Endometrial microvascular endothelial cells (primary cell): ENCODE results near the gene KCNJ12. TPM values are rescaled to one million over a fixed set of nuclear protein-coding genes. Genes with fewer than 3 reads are reported as not detected.
"Not testable (repeated sequence)": the region's sequence is repeated elsewhere in the genome, so short reads cannot be mapped to it uniquely, and the experiment has no call there.

Source experiments
- in situ Hi-C: cut with HindIII; loops from 2 replicates; pipeline ENCODE4 v1.10.0; 2017; ENCODE audit warnings: low sequenced_read_pairs, low pct_unique_long_range_greater_than_20kb; ENCODE audit errors: inconsistent ontology term
- total RNA-seq: library from RNA; depleted of rRNA; stranded (reverse); fragments of >200 nt; gene quantifications from one replicate; pipeline ENCODE4 v1.2.3, GENCODE V29; 2015; ENCODE audit errors: inconsistent ontology term

The KCNJ12 gene
- total RNA-seq, 1 donor from 2014 or later = 0.46 TPM

DNA sequence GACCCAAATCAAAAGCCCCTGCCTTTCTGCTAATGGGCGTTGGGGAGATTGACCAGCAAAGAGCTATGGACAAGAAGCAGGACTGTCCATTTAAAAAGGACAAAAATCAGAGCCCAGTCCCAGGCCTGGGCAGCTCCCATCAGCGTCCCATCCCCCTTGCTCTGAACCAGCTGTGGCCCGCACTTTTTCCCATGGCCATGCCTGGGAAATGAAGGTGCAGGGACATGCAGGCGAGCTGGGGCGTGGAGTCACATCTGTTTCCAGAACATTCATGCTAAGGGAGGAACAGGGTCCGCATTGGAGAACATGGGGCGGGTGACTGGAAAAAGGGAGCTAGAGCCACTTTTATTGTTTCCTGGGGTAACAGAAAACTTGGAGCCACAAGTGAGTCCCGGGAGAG lies 50.7 kb downstream of the KCNJ12 start:
- in situ Hi-C loops = not testable (repeated sequence)

DNA sequence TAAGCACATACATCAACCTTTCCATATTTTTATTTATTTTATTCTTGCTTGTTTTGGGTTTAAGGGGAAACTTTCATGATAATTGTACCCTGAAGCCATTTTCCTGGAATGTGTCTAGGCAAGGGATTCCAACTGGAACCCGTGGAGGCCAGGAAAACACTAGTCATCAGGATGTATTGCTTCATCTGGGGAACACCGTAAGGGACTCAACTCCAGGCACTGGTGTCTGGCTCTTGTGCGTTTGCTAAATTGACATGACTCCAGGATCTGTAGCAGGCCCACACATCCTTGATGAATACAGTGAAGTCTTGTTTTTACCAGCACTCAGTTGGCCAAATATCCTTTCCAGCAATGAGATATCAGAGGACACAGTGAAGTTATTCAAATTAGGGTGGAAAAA lies 51.6 kb downstream of the KCNJ12 start:
- in situ Hi-C loops = not testable (repeated sequence)

DNA sequence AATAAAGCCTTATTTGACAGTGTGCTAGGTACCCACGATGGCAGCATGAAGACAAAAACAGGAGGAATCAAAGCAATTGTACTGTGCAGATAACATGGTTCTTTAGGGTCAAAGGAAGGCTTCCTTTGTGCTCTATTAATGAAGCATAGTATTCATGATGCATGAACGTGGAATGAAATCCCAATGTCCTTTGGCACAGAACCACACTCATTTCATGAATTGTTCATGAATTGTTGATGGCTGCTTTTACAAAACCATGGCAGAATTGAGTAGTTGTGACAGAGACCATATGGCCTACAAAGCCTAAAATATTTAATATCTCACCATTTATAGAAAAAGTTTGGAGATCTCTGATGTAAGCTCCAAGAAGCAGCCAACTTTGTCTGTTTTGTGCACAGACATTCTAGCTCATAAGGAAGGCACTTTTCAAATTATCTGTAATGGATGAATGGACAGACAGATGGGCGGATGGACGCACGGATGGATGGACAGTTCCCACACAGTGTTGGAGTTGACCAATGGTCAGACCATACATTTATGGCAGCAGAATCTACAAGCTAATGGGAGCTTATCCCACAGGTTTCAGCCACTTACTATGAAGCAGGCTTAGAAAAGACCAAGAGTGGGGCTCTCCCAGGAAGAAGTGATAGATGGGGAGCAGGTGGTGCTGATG lies 52.7 kb downstream of the KCNJ12 start:
- in situ Hi-C loops = not testable (repeated sequence)

DNA sequence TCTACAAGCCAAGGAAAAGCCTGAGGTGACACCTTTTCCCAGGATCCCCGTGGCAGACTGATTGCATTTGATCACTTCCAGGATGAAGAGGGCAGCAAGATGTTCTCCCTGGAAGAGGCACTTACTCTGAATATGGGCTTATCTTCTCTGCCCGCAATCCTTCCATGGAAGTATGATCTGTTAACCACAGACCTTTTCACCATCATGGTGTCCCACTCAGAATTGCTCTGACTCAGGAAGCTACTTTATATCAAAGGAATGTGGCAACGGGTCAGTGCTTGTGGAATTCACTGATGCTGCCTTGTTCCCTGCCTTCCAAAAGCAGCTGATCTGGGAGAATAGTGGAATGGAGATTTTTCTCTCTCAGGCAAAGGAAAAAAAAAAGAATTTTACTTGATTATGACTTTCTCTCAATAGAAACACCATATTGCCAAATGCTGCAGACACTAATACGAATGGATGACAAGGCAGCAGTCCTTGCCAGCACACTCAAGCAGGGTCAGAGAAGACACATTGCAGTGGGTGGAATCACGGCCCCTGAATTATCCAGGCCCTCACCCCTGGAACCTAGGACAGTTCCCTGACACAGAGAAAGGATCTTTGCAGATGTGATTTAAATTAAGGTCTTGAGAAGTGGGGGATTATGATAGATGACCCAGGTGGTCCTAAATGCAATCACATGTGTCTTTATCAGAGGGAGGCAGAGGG lies 53.9 kb downstream of the KCNJ12 start:
- in situ Hi-C loops = not testable (repeated sequence)

DNA sequence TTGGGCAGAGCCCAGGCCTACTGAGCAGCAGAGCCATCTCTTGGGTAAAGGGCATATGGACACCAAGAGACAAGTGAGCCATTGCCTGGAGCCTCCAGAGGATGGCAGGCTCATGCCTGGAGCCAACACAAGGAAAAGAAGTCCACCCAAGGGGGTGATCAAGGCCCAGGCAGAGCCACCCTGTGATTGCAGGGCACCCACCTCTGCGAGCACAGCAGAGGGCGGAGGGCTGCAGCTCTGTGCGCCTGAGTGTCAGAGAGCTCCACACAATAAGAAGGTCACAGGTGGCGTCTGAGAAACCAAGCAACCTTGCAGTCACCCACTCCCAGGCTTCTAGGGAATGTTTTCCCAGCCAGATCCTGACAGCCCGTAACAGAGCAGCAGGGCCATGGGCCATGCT lies 57.8 kb downstream of the KCNJ12 start:
- in situ Hi-C loops = not testable (repeated sequence)

DNA sequence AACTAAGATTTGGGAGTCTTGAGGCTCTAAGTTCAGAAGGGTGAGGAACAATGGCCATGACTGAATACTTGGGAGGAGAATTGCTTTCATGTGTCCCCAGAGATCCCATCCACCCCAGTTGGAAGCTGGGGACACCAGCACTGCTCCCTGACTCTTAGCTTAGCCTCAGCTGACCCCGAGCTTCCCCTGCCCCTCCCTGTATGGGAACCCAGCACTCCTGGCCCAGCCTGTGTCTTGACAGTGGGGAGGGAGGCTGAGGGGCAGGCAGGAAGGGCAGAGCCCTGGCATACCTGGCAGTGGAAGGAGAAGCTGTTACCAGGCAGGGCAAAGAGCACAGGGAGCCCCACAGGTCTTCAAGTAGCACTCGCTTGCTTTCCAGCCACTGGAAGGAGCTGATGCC lies 58.8 kb downstream of the KCNJ12 start:
- in situ Hi-C loops = not testable (repeated sequence)

DNA sequence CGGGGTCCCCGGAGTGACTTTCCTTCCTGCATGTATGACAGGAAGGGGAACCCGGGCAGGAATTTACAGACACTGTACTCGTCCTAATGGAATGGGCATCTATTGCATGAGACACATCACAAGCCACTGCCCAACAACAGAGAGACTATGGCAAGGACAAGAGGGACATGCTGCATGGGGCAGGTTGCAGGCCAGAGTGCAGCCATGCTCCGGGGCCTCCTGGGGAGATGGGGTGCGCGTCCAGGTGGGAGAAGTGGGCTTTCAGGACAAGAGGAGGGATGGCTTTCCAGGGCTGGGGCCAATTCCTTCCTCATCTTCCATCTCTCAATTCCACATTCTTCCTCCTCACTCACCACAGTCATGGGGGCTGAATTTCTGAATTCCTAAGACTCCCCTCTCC lies 60.3 kb downstream of the KCNJ12 start:
- in situ Hi-C loops = not testable (repeated sequence)

DNA sequence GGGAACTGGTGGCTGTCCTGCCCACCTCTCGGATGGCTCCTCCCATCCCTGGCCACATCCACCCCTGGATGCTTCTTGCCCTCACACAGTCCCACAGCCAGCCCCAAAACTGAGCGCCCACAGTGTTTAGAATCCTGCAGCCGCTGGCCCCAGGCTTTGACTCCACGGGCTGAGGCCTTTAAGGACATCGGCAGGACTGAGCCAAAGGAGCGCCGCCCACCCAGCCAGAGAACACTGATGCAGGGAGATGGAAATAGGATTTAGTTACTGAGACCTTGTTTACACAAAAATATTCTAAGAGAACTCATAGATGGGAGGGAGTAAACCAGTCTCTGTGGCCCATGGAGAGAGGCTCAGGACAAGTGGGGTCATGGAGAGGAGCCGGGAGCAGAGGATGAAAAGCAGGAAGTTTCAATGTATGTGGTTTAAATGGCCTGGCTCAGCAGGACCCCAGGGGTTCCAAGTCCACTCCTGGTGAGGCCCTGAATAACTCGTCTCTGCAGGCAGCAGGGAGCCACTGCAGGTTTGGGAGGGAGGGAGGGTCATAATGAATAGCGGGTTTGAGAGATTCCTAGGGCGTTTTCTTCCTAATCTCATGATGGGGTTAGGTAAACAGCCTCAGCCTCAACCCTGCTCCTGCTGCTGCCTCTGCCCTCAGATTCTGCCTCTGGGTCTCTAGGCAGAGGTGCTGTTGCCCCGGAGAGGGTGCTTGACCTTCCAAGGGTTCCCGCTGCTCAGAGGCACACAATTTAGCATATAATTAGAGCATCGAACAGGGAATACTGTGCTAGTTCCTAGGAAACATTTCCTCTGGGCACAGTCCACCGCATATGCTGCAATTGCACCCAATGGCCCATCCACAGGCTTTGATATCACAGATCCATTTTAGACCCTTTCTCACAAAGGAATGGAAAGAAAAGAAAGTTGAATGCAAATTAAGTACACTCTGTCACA lies 61.0 kb downstream of the KCNJ12 start:
- in situ Hi-C loops = not testable (repeated sequence)

DNA sequence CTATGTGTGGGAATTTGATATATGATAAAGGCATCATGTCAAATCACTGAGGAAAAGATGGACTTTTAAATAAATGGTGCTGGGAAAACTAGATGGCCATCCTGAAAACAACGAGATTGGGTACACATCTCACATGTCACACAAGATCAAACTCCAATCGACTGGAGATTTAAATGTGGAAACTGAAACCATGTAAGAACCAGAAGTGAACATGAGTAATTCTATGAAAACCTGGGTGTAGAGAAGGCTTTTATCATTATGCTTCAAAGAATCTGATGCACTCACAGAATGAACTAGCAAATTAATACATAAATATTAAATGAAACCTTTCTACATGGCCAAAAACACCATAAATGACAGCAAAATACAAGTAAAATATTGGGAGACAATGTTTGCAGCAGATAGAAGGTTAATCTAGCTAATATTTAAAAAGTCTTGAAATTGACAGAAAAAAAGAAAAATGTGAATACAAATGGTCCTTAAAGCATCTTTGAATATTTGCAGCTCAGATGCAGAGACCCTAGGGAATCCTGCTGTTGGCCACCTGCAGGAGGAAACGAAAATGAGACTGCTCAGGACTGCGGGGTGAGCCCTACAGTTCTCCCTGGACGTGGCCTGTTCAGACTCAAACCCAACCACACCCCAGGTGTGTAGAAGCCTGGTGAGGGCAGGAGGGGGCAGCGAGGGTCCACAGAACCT lies 62.3 kb downstream of the KCNJ12 start:
- in situ Hi-C loops = not testable (repeated sequence)

DNA sequence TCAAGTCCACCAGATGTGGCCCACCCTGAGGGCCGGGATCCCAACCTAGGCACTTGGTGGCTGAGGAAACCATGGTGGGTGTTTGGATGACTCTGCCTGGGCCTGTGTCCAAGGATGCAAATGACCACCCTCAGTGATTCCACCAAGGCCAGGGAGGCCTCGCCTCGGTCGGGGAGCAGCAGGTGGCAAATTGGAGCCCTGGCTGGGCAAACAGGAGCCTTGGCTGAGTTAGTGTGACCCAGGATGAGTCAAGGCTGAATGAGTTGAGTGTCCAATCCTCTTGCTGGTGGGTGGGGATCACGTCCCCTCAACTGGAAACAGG lies 62.8 kb downstream of the KCNJ12 start:
- in situ Hi-C loops = not testable (repeated sequence)

DNA sequence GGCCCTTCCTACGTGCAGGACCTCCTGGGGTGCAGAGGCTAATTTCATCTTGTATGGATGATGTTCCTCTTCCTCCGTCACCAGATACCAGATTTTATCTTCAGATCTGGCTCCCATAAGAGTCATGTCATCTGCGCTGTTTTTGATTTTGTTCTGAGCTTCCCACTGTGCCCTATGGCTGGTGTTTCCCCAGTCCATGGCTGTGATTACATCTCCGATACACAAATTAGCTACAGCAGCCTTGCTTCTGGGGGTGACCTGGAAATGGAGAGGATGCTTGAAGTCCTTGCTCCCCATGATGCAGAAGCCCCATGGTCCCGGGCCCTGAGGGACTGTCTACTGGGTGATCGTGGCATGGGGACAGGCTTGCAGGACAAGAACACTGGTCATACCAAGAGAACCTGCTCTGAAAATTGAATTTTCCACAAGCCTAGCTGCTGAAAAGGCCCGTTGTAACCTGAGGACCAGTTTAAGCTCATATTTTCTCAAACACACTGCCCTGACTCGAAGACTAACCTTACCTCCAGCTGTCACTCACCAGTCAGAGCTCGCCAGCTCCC lies 69.0 kb downstream of the KCNJ12 start:
- in situ Hi-C loops = no loop called here

DNA sequence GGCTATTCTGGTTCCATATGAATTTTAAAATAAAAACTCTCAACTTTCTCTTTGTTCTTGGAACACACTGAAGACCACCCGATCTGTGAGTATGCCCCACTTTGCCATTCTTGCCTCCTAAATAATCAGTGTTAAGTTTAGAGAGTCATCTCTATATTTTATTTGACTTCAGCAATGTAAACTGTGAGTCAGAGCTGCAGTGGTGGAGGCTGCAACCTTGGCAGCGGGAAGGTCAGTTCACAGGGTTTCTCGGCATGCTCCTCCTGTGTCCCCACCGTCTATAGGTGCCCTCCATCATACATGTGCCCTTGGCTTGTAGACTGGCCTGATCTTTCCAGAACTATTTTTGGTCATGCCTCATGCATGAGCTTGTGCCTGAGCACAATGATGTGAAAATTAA lies 71.4 kb downstream of the KCNJ12 start:
- in situ Hi-C loops = not testable (repeated sequence)

DNA sequence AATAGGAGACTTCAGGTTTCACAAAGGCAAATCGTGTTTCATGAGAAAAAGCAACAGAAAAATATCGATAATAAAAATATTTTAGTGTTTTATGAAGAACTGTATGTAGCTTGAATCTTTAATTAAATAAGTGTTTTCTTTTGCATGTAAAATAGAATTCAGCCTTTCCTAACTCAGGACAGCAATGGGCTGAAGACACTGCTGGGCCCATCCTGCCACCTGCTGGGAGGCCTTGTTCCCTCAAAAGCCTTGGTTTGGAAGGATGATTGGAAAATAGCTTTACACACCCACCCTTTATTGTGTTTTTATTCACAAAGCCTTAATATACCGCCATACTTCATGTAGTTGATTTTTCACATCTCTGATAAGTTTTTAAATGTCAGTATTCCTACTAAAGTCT lies 73.7 kb downstream of the KCNJ12 start:
- in situ Hi-C loops = not testable (repeated sequence)

DNA sequence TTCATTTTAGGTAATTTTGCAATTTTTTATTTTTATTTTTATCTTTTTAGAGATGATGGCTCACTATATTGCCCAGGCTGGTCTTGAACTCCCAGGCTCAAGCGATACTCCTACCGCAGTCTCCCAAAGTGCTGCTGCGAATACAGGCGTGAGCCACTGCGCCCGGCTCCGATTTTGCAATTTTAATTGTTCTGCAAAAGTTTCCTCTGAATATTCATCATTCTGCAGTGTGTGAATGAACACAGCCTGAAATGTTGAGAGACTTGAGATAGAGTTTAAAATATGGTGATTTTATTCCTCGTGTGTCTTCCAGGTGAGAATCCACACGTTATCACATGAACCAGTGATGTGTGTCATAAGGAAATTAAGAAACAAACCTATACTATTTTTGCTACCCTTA lies 75.8 kb downstream of the KCNJ12 start:
- in situ Hi-C loops = no loop called here

DNA sequence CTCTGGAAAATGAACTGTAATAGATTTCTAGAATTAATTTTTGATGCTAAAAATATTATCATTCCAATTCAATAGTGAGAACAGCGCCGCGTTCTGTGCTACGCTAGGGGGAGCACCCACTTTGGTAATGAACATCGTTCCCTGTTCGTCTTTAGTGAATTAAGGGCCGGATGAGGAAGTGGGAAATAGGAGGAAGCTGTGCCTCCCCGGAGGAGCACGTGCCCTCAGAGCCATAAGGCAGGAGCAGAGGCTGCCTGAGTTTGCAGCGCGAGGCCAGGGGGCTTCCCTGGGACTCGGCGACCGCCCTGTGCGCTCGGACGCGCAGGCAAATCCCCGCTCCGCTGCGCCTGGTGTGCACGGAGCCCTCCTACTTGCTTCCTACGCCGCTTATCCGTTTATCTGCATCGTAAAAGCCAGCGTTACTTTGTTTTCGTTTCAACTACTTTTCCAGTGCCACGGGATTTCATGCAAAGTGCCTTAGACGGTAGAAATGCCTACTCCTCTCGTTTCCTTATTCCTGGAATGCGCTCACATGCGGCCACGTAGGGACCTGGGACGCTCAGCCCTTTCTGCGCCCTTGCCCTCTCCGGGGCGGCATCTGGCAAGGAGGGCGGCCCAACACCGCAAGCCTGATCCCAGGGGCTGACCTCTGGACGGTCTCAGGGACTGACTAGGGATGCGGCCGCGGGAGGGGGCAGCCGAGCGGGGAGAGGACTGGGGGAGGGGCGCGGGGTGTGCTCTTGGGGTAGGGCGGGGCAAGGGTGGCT lies 76.4 kb downstream of the KCNJ12 start:
- in situ Hi-C loops = no loop called here

DNA sequence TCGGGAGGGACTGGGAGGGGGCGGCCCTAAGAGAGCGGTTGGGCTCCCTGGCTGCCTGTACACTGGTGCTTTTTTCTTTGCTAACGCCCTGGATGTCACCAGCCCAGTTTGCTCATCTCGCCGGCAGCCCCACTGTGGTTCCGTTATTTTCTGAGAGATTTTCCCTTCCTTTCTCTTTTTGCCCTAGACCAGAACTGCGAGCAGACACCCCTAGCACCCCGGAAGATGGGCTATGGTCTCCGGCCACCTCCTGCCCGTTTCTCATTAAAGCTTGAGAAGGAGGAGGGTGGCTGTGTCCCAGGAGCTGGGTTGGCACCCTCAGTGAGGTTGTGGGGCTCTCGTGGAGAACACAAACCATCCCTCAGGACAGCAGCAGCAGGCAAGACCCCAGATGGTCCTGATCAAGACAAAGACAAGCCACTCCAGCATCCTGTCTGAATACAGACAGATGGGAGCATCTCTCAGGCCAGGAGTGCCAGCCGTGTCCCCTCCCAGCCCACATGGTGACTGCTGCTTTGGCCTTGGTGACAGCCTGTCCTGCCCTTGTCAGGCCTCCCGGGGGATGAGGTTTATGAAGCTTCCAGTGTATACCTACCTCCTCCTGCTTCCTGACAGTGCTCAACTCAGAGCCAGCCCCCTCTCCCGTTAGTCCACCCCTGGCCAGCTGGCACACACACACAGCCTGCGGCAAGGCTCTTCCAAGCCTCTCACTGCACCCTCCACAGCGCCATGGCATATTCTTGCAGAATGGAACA lies 77.2 kb downstream of the KCNJ12 start:
- in situ Hi-C loops = no loop called here

DNA sequence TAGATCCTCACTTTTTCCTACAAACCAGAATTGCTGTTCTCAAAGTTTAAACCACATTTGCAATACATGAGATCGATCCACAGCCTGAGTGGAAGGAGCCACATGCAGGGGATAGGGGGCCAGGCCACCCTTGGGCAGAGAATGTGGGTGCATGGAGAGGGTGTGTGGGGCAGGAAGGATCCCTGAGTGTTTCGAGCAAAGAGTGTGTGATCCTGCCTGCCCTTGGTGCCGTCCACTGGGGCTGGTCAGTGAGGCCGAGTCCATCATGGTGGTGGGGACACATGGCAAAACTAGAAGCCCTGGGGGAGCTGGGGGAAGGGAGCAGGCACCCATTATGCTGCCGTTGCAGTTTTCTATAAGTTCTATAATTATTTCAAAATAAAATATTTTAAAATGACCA lies 77.8 kb downstream of the KCNJ12 start:
- in situ Hi-C loops = not testable (repeated sequence)

DNA sequence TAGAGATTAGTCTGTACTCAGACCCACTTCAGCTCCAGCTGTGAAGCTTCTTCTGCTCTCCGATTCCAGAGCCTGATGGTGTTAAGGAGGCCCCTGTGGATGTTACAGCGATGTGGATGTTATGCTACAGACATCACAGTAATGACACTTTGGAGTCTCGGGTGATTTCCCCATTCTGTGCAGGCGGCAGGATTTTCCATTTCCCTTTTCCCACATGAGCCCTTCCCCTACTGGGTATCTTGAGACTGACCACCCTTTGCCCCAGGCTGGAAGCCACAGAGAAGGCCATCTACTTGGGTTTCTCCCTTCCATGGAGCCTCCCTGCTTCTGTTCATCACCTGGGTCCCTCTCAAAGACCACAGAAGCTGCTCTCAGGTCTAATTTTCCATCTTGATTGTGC lies 78.3 kb downstream of the KCNJ12 start:
- in situ Hi-C loops = no loop called here
